ENCODE results near the gene CUX1.
"Not testable (repeated sequence)": the region's sequence is repeated elsewhere in the genome, so short reads cannot be mapped to it uniquely, and the experiment has no call there.

The CUX1 gene

GRCh38 chr7:101978683-101979082, 161.3 kb downstream of the CUX1 start:
- no peak overlapping the region for H3K27ac ChIP-seq
- no peak for TF ChIP-seq CTCF (conservative IDR thresholded peaks at IDR 0.05)

GRCh38 chr7:101983147-101983811, 165.9 kb downstream of the CUX1 start:
- TF ChIP-seq CTCF (conservative IDR thresholded peaks at IDR 0.05) = no peak
- no peak overlapping the region for H3K27ac ChIP-seq

- no peak for TF ChIP-seq CTCF (conservative IDR thresholded peaks at IDR 0.05)
- H3K27ac ChIP-seq = no peak overlapping the region
Observed at GRCh38 chr7:101984133-101984879, 166.9 kb downstream of the CUX1 start.

DNA sequence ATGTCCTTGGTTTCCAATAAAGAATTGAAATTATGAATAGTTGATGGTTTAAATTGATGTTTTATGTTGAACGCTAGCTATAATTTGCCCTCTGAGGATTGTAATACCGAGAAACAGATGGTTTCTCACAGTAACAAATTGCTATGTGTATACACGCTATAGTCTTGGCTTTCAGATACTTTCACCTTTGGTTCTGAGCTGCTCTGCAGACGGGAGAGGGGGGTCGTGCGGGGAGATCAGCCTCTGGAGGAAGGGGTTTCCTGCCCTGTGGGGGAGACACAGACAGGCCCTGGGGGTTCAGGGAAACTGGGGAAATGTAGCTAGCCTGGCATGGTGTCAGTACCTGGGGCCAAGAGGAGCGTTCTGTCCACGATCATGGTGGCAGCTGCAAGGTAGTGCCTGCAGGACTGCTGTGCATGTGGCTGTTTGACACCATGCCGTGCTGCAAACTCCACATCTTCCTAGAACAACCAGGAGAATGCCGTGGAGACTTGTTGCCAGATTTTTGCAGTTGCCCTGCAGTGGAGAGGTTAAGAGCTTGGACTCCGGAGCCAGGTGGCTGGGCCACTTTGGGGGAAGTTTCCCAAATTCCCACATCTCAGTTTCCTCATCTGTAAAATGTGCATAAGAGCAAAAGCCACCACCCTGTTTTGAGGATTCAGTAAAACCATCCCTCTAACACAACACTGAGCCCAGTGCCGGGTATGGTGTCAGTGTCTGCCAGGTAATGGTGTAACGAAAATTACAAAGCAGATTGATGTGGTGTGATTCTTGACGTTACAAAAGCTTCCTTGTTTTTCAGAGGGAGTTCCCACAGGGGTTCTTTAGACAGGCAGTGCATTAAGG, 167.9 kb downstream of the CUX1 start:
- no peak overlapping the region for H3K27ac ChIP-seq
- TF ChIP-seq CTCF (conservative IDR thresholded peaks at IDR 0.05) = no peak

GRCh38 chr7:101985903-101986734, 168.7 kb downstream of the CUX1 start:
- no peak overlapping the region for H3K27ac ChIP-seq
- TF ChIP-seq CTCF (conservative IDR thresholded peaks at IDR 0.05) = no peak

GRCh38 chr7:101987494-101987893, 170.1 kb downstream of the CUX1 start:
- H3K27ac ChIP-seq = no peak overlapping the region
- no peak for TF ChIP-seq CTCF (conservative IDR thresholded peaks at IDR 0.05)

DNA sequence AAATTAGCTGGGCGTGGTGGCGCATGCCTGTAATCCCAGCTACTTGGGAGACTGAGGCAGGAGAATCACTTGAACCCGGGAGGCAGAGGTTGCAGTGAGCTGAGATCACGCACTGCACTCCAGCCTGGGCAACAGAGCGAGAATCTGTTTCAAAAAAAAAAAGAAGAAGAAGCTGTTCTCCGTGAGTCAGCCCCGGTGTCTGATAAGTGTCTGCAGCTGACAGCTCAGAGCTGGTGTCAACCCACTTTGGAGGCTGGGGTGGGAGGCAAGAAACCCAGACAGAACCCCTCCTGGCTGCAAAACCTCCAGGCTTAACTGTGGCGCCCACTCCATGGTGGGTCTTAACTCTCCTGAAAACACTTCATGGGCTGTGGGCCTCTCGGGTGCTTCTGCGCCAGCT, 170.6 kb downstream of the CUX1 start:
- H3K27ac ChIP-seq = not testable (repeated sequence)

All from VCaP (cell line).